Neural cell (in vitro differentiated cells): ENCODE data around the gene IDUA. TPM values are rescaled to one million over a fixed set of nuclear protein-coding genes. Genes with fewer than 3 reads are reported as not detected.

Experiments used
- H2AFZ ChIP-seq: fragments of 200-600, 300-800 bp; sonication (generic), shearing (Covaris generic); 2 replicates; pipeline ENCODE4 v1.6.0; 2014; ENCODE audit warnings: low read depth, mild to moderate bottlenecking, antibody characterized with exemption, low read length, moderate library complexity
- H3F3A ChIP-seq: fragments of 200-600 bp; shearing (Covaris generic); 2 replicates; pipeline ENCODE4 v1.6.1; 2016; ENCODE audit warnings: mild to moderate bottlenecking, moderate library complexity, mixed read lengths, antibody characterized with exemption, low read length; ENCODE audit not compliant: insufficient read depth, poor library complexity, severe bottlenecking
- H3K27ac ChIP-seq: fragments of 200-600, 300-800 bp; sonication (generic), shearing (Covaris generic); 2 replicates; pipeline ENCODE4 v1.5.1; 2014; ENCODE audit warnings: mild to moderate bottlenecking, low read length, moderate library complexity
- H3K27me3 ChIP-seq: fragments of 300-800, 200-600 bp; sonication (generic), shearing (Covaris generic); 2 replicates; pipeline ENCODE4 v1.6.0; 2014; ENCODE audit warnings: mild to moderate bottlenecking, low read depth, low read length, moderate library complexity; ENCODE audit not compliant: insufficient read depth
- H3K36me3 ChIP-seq: fragments of 300-800, 200-600 bp; sonication (generic), shearing (Covaris generic); 2 replicates; pipeline ENCODE4 v1.5.1; 2014; ENCODE audit warnings: mild to moderate bottlenecking, antibody characterized with exemption, low read length, moderate library complexity; ENCODE audit not compliant: insufficient read depth
- H3K4me2 ChIP-seq: fragments of 300-800, 200-600 bp; sonication (generic), shearing (Covaris generic); 2 replicates; pipeline ENCODE4 v1.6.0; 2014; ENCODE audit warnings: mild to moderate bottlenecking, low read length
- H3K4me3 ChIP-seq: fragments of 300-800, 200-600 bp; sonication (generic), shearing (Covaris generic); 2 replicates; pipeline ENCODE4 v1.5.1; 2014; ENCODE audit warnings: mild to moderate bottlenecking, low read length, moderate library complexity
- H3K79me2 ChIP-seq: fragments of 200-600 bp; shearing (Covaris generic); replicated peaks from 2 replicates; pipeline ENCODE4 v1.6.0; 2014; ENCODE audit warnings: mild to moderate bottlenecking, low read length, moderate library complexity; ENCODE audit not compliant: insufficient read depth
- H3K9ac ChIP-seq: fragments of 300-800, 200-600 bp; sonication (generic), shearing (Covaris generic); 2 replicates; pipeline ENCODE4 v1.6.1; 2016; ENCODE audit warnings: mild to moderate bottlenecking, low read length, mixed read lengths
- H3K9me2 ChIP-seq: fragments of 200-600 bp; shearing (Covaris generic); 2 replicates; pipeline ENCODE4 v1.6.1; 2016; ENCODE audit warnings: mild to moderate bottlenecking, low read length, mixed read lengths; ENCODE audit not compliant: insufficient read depth
- H3K9me3 ChIP-seq: fragments of 200-600, 300-800 bp; sonication (generic), shearing (Covaris generic); 2 replicates; pipeline ENCODE4 v1.6.1; 2016; ENCODE audit warnings: mild to moderate bottlenecking, mixed run types, low read length, moderate library complexity, mixed read lengths
- H4K20me1 ChIP-seq: fragments of 200-600 bp; shearing (Covaris generic); 2 replicates; pipeline ENCODE4 v1.6.1; 2016; ENCODE audit warnings: mild to moderate bottlenecking, mixed run types; ENCODE audit not compliant: insufficient read depth
- EP300 ChIP-seq: fragments of 450-650 bp; conservative IDR thresholded peaks from 2 replicates; pipeline ENCODE4 v1.6.1; 2014; ENCODE audit warnings: antibody characterized with exemption, mild to moderate bottlenecking, moderate library complexity; ENCODE audit not compliant: poor library complexity, severe bottlenecking
- EZH2 ChIP-seq: fragments of 200-600, 300-800 bp; shearing (Covaris generic), sonication (generic); IDR thresholded peaks from 2 replicates; pipeline ENCODE4 v1.6.1; 2014; ENCODE audit warnings: antibody characterized with exemption, low read length, borderline replicate concordance, mild to moderate bottlenecking; ENCODE audit not compliant: insufficient read depth, poor library complexity, severe bottlenecking
- MXI1 ChIP-seq: fragments of 450-650 bp; conservative IDR thresholded peaks from 2 replicates; pipeline ENCODE4 v1.6.1; 2014; ENCODE audit warnings: antibody characterized with exemption, mild to moderate bottlenecking; ENCODE audit not compliant: poor library complexity, severe bottlenecking
- POLR2AphosphoS5 ChIP-seq: IDR thresholded peaks from 2 replicates; pipeline ENCODE4 v1.6.1; 2012
- RAD21 ChIP-seq: fragments of 450-650 bp; conservative IDR thresholded peaks from 2 replicates; pipeline ENCODE4 v1.6.1; 2014; ENCODE audit warnings: antibody characterized with exemption, mild to moderate bottlenecking, moderate library complexity
- SMC3 ChIP-seq: fragments of 450-650 bp; conservative IDR thresholded peaks from 2 replicates; pipeline ENCODE4 v1.6.1; 2014; ENCODE audit warnings: antibody characterized with exemption, mild to moderate bottlenecking, moderate library complexity; ENCODE audit not compliant: poor library complexity
- TAF1 ChIP-seq: IDR thresholded peaks from 2 replicates; pipeline ENCODE4 v1.6.1; 2012; ENCODE audit warnings: low read depth
- polyA plus RNA-seq: library from polyadenylated mRNA; depleted of rRNA; stranded (reverse); fragments of >200 nt; gene quantifications from 2 replicates; pipeline ENCODE4 v1.2.3, GENCODE V29; 2014
- TF ChIP-seq, protein P1 (sequence below): IDR thresholded peaks from 2 replicates; pipeline ENCODE4 v1.6.1; 2012; ENCODE audit warnings: borderline replicate concordance
- TF ChIP-seq, protein P2 (sequence below): fragments of 450-650 bp; IDR thresholded peaks from 2 replicates; pipeline ENCODE4 v1.5.1; 2014; ENCODE audit warnings: antibody characterized with exemption, mild to moderate bottlenecking, moderate library complexity; ENCODE audit not compliant: poor library complexity, severe bottlenecking

The IDUA gene
- polyA plus RNA-seq, 1 donor from 2014 or later, result 12.7 TPM

DNA sequence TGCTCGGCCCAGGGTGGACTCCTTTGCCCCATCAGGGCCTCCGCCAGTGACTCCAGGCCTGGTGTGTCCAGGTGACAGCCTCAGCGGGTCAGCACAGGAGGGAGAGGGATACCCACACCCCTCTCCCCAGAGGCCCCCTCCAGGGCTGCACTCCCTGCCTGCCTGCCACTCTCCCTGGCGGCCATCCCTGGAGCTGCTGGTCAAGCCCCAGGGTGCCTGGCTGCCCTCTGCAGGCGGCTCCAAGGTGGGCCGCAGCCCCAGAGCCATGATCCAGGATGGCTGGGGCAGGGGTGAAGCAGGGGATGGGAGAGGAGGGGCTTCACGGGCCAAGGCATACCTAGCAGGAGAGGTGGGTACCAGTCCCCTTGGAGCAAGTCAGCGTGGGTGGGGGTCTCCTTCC, 28.3 kb downstream of the IDUA start:
- Histone ChIP-seq H2AFZ (no peak overlapping the region), H3K4me3 (no peak overlapping the region), H3K9me3 (no peaks in the 10 kb centered on the region), H3K36me3 (no peaks in the 10 kb centered on the region), H3K27me3 (peaks cover 14% of the 10 kb centered on the region), H3F3A (no peaks in the 10 kb centered on the region), H3K9ac (no peak overlapping the region), H3K9me2 (no peaks in the 10 kb centered on the region), H4K20me1 (no peaks in the 10 kb centered on the region), H3K27ac (no peak overlapping the region), H3K79me2 (peaks cover 4% of the 10 kb centered on the region), H3K4me2 (no peak overlapping the region)
- TF ChIP-seq MXI1, result no peak
- TF ChIP-seq, protein P1, sequence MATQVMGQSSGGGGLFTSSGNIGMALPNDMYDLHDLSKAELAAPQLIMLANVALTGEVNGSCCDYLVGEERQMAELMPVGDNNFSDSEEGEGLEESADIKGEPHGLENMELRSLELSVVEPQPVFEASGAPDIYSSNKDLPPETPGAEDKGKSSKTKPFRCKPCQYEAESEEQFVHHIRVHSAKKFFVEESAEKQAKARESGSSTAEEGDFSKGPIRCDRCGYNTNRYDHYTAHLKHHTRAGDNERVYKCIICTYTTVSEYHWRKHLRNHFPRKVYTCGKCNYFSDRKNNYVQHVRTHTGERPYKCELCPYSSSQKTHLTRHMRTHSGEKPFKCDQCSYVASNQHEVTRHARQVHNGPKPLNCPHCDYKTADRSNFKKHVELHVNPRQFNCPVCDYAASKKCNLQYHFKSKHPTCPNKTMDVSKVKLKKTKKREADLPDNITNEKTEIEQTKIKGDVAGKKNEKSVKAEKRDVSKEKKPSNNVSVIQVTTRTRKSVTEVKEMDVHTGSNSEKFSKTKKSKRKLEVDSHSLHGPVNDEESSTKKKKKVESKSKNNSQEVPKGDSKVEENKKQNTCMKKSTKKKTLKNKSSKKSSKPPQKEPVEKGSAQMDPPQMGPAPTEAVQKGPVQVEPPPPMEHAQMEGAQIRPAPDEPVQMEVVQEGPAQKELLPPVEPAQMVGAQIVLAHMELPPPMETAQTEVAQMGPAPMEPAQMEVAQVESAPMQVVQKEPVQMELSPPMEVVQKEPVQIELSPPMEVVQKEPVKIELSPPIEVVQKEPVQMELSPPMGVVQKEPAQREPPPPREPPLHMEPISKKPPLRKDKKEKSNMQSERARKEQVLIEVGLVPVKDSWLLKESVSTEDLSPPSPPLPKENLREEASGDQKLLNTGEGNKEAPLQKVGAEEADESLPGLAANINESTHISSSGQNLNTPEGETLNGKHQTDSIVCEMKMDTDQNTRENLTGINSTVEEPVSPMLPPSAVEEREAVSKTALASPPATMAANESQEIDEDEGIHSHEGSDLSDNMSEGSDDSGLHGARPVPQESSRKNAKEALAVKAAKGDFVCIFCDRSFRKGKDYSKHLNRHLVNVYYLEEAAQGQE, result no peak
- TF ChIP-seq RAD21, result no peak
- TF ChIP-seq EZH2, result no peak
- TF ChIP-seq, protein P2, sequence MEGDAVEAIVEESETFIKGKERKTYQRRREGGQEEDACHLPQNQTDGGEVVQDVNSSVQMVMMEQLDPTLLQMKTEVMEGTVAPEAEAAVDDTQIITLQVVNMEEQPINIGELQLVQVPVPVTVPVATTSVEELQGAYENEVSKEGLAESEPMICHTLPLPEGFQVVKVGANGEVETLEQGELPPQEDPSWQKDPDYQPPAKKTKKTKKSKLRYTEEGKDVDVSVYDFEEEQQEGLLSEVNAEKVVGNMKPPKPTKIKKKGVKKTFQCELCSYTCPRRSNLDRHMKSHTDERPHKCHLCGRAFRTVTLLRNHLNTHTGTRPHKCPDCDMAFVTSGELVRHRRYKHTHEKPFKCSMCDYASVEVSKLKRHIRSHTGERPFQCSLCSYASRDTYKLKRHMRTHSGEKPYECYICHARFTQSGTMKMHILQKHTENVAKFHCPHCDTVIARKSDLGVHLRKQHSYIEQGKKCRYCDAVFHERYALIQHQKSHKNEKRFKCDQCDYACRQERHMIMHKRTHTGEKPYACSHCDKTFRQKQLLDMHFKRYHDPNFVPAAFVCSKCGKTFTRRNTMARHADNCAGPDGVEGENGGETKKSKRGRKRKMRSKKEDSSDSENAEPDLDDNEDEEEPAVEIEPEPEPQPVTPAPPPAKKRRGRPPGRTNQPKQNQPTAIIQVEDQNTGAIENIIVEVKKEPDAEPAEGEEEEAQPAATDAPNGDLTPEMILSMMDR, result no peak
- TF ChIP-seq TAF1, result no peak
- no peak for TF ChIP-seq EP300
- no peak for TF ChIP-seq SMC3
- no peak for TF ChIP-seq POLR2AphosphoS5

DNA sequence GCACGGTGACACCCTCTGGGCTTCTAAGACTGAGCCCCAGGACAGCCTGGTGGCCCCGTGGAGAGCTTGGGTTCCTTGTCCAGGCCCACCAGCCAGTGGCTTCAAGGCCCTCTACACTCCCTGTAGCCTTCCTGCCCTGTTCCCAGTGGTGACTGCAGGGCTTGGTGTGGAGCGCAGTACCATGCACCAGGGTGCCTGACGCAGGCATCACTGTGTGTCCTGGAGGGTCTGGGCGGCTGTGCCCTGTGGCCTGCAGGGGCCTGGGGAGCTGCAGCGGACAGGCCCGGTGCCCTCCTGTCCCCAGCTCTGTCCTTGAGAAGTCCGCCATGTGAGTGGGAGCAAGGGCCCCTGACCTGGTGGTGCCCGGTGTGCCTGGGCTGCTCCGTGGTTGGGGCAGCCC, 28.9 kb downstream of the IDUA start:
- no peak overlapping the region for H3K27ac ChIP-seq
- H3K9ac ChIP-seq, result no peak overlapping the region

More for the DNA sequence above, 28.9 kb downstream of the IDUA start:
- H3K4me3 ChIP-seq, result no peak overlapping the region
- H3K36me3 ChIP-seq, result no peaks in the 10 kb centered on the region
- H2AFZ ChIP-seq, result no peak overlapping the region
- H4K20me1 ChIP-seq, result no peaks in the 10 kb centered on the region
- no peaks in the 10 kb centered on the region for H3K9me2 ChIP-seq
- peaks cover 4% of the 10 kb centered on the region for H3K79me2 ChIP-seq
- TF ChIP-seq, protein P2, result no peak
- TF ChIP-seq POLR2AphosphoS5 (no peak), EZH2 (no peak), TAF1 (no peak)
- TF ChIP-seq, protein P1, result no peak
- peaks cover 8% of the 10 kb centered on the region for H3K27me3 ChIP-seq
- H3K9me3 ChIP-seq, result no peaks in the 10 kb centered on the region
- H3F3A ChIP-seq, result no peaks in the 10 kb centered on the region
- no peak overlapping the region for H3K4me2 ChIP-seq
